ENCODE results near the gene BCO2.

Gene BCO2

DNA sequence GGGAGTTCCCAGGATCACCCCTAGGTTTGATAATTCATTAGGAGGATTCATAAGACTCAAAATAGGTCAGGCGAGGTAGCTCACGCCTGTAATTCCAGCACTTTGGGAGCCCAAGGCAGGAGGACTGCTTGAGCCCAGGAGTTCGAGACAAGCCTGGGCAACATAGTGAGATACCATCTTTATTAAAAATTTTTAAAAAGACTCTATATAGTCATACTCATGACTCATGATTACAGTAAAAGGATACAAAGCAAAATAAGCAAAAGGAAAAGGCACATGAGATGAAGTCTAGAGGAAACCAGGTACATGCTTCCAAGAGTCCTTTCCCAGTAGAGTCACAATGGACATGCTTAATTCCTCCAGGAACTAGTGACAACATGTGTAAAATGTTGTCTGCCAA is 37.0 kb downstream of the BCO2 start:
- DNase-seq (ENCODE audit: extremely low read depth, insufficient read length) = no peak
- TF ChIP-seq, protein P1, sequence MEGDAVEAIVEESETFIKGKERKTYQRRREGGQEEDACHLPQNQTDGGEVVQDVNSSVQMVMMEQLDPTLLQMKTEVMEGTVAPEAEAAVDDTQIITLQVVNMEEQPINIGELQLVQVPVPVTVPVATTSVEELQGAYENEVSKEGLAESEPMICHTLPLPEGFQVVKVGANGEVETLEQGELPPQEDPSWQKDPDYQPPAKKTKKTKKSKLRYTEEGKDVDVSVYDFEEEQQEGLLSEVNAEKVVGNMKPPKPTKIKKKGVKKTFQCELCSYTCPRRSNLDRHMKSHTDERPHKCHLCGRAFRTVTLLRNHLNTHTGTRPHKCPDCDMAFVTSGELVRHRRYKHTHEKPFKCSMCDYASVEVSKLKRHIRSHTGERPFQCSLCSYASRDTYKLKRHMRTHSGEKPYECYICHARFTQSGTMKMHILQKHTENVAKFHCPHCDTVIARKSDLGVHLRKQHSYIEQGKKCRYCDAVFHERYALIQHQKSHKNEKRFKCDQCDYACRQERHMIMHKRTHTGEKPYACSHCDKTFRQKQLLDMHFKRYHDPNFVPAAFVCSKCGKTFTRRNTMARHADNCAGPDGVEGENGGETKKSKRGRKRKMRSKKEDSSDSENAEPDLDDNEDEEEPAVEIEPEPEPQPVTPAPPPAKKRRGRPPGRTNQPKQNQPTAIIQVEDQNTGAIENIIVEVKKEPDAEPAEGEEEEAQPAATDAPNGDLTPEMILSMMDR (IDR thresholded peaks at IDR 0.05; ENCODE audit: insufficient read depth, low read length, poor library complexity, severe bottlenecking) = no peak
- Histone ChIP-seq H3K27me3 (replicated peaks; ENCODE audit: control insufficient read depth, insufficient read depth, low read length) (no peaks in the 10 kb centered on the region), H3K36me3 (ENCODE audit: control insufficient read depth, insufficient read depth, low read length) (no peaks in the 10 kb centered on the region), H3K4me3 (replicated peaks; ENCODE audit: low read depth, low read length) (no peak overlapping the region)

DNA sequence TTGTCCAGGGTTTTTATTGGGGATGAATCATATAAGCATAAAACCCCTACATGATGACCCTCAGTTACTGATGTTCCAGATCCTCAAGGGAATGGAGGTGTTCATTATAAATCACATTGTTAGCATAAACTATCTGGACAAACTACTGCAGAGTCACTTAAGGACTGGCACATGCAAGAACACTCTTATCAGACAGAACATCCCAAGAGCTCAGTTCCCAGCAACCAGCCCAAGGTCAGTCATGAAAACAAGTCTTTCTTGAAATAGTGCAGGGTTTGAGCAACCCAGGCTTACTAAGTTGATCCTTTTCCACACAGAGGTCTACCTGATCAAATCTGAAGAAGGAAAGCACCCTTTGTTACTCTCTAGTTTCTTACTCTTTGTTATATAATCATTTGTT is 37.4 kb downstream of the BCO2 start:
- H3K4me3 ChIP-seq (replicated peaks; ENCODE audit: low read depth, low read length) = no peak overlapping the region
- no peaks in the 10 kb centered on the region for H3K36me3 ChIP-seq (ENCODE audit: control insufficient read depth, insufficient read depth, low read length)
- H3K27me3 ChIP-seq (replicated peaks; ENCODE audit: control insufficient read depth, insufficient read depth, low read length) = no peaks in the 10 kb centered on the region
- TF ChIP-seq, protein P1 (IDR thresholded peaks at IDR 0.05; ENCODE audit: insufficient read depth, low read length, poor library complexity, severe bottlenecking) = no peak
- no peak for DNase-seq (ENCODE audit: extremely low read depth, insufficient read length)

DNA sequence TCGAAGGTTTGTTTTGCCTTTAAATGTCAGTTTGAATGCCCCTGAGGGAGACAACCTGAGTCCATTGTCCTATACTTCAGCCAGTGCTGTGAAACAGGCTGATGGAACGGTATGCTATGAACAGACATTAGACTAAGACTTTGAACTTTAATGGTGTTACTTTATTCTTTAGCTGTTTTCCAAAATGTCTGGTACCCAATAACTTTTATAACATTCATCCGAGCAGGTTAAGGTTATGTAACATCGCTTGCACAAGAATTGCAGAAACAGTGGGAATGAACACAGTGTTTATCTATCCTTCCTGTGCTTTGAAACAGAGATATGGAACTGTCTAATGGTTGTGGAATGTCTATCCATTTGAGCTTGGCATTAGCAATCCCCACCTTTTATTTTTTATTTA is 38.4 kb downstream of the BCO2 start:
- TF ChIP-seq, protein P1 (IDR thresholded peaks at IDR 0.05; ENCODE audit: insufficient read depth, low read length, poor library complexity, severe bottlenecking) = no peak
- no peaks in the 10 kb centered on the region for H3K27me3 ChIP-seq (replicated peaks; ENCODE audit: control insufficient read depth, insufficient read depth, low read length)
- DNase-seq (ENCODE audit: extremely low read depth, insufficient read length) = no peak
- no peaks in the 10 kb centered on the region for H3K36me3 ChIP-seq (ENCODE audit: control insufficient read depth, insufficient read depth, low read length)
- no peak overlapping the region for H3K4me3 ChIP-seq (replicated peaks; ENCODE audit: low read depth, low read length)

DNA sequence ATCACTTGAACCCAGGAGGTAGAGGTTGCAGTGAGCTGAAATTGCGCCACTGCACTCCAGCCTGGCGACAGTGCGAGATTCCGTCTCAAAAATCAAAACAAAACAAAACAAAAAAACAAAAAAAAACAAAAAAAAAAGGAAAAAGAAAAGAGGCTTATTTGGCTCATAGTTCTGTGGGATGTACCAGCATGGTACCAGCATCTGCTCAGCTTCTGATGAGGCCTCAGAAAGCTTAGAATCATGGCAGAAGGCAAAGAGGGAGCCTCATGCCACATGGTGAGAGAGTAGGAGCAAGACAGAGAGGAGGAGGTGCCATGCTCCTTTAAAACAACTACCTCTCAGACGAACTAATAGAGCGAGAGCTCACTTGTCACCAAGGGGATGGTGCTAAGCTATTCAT is 40.3 kb downstream of the BCO2 start:
- Histone ChIP-seq H3K4me3 (replicated peaks; ENCODE audit: low read depth, low read length) (no peak overlapping the region), H3K36me3 (ENCODE audit: control insufficient read depth, insufficient read depth, low read length) (no peaks in the 10 kb centered on the region), H3K27me3 (replicated peaks; ENCODE audit: control insufficient read depth, insufficient read depth, low read length) (no peaks in the 10 kb centered on the region)
- no peak for DNase-seq (ENCODE audit: extremely low read depth, insufficient read length)
- TF ChIP-seq, protein P1 (IDR thresholded peaks at IDR 0.05; ENCODE audit: insufficient read depth, low read length, poor library complexity, severe bottlenecking) = no peak

DNA sequence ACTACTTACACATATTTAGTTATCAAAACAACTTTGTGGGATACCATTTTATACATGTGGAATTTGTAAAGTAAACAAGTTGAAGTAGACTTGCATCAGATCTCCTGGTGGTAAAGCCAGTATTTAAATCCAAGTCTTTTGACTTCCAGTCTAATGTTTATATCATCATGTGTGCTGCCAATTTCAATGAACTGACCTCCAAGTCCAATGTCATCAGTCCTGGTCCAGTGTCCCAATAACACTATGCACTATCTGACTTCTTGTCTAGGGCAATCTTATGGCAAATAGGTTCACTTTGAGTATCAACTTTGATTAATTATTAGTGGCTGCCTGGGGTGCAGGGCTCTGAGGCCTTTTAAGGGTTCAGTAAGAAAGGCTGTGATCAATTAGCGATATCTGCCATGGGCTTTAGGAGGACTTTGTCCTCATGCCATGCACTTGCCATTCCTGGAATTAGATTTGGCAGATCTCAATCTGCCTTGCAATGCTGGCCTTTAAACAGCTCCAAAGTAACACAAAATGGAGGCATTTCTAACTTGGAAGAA is 41.3 kb downstream of the BCO2 start:
- H3K4me3 ChIP-seq (replicated peaks; ENCODE audit: low read depth, low read length) = no peak overlapping the region
- DNase-seq (ENCODE audit: extremely low read depth, insufficient read length) = no peak
- no peaks in the 10 kb centered on the region for H3K36me3 ChIP-seq (ENCODE audit: control insufficient read depth, insufficient read depth, low read length)
- TF ChIP-seq, protein P1 (IDR thresholded peaks at IDR 0.05; ENCODE audit: insufficient read depth, low read length, poor library complexity, severe bottlenecking) = no peak
- no peaks in the 10 kb centered on the region for H3K27me3 ChIP-seq (replicated peaks; ENCODE audit: control insufficient read depth, insufficient read depth, low read length)
